Neural progenitor cell (in vitro differentiated cells): ENCODE data around the gene DTNB. TPM values are rescaled to one million over a fixed set of nuclear protein-coding genes. Genes with fewer than 3 reads are reported as not detected.

Experiments used
- DNase-seq: peaks from one replicate; pipeline ENCODE4 v3.0.0-alpha.2; 2016; ENCODE audit warnings: low spot score
- H2AFZ ChIP-seq: fragments of 200-600 bp; sonication (generic); replicated peaks from 2 replicates; pipeline ENCODE4 v1.6.1; 2016; ENCODE audit warnings: antibody characterized with exemption
- H3F3A ChIP-seq: fragments of 200-600 bp; sonication (generic); 2 replicates; pipeline ENCODE4 v1.6.1; 2016; ENCODE audit warnings: antibody characterized with exemption, low read depth
- H3K27ac ChIP-seq: fragments of 200-600 bp; sonication (generic); 2 replicates; pipeline ENCODE4 v1.5.1; 2016; ENCODE audit warnings: mild to moderate bottlenecking
- H3K27me3 ChIP-seq: fragments of 200-600 bp; sonication (generic); 2 replicates; pipeline ENCODE4 v1.6.1; 2016; ENCODE audit warnings: mild to moderate bottlenecking, moderate library complexity
- H3K36me3 ChIP-seq: fragments of 200-600 bp; sonication (generic); 2 replicates; pipeline ENCODE4 v1.5.1; 2016
- H3K4me1 ChIP-seq: fragments of 200-600 bp; sonication (generic); 2 replicates; pipeline ENCODE4 v1.6.1; 2016; ENCODE audit warnings: mixed run types
- H3K4me2 ChIP-seq: fragments of 200-600 bp; sonication (generic); 2 replicates; pipeline ENCODE4 v1.6.1; 2016
- H3K4me3 ChIP-seq: fragments of 200-600 bp; sonication (generic); 2 replicates; pipeline ENCODE4 v1.5.1; 2016
- H3K79me2 ChIP-seq: fragments of 200-600 bp; sonication (generic); 2 replicates; pipeline ENCODE4 v1.6.1; 2016; ENCODE audit warnings: low read depth
- H3K9ac ChIP-seq: fragments of 200-600 bp; sonication (generic); 2 replicates; pipeline ENCODE4 v1.6.1; 2016
- H3K9me3 ChIP-seq: fragments of 200-600 bp; sonication (generic); 2 replicates; pipeline ENCODE4 v1.5.1; 2016; ENCODE audit warnings: low read depth
- H4K20me1 ChIP-seq: fragments of 200-600 bp; sonication (generic); 2 replicates; pipeline ENCODE4 v1.6.1; 2016; ENCODE audit warnings: low read depth
- H3K27ac Mint-ChIP-seq: 3 replicates; pipeline ENCODE4 v1.8.0; 2021; ENCODE audit warnings: mixed read lengths
- H3K27me3 Mint-ChIP-seq: 2 replicates; pipeline ENCODE4 v1.8.0; 2022; ENCODE audit warnings: low read depth, mild to moderate bottlenecking, inconsistent platforms, moderate library complexity, mixed read lengths; ENCODE audit not compliant: insufficient read depth
- H3K36me3 Mint-ChIP-seq: 3 replicates; pipeline ENCODE4 v1.8.0; 2021; ENCODE audit warnings: mixed read lengths
- H3K4me1 Mint-ChIP-seq: 3 replicates; pipeline ENCODE4 v1.8.0; 2021; ENCODE audit warnings: mixed read lengths
- H3K4me3 Mint-ChIP-seq: 3 replicates; pipeline ENCODE4 v1.8.0; 2021; ENCODE audit warnings: mild to moderate bottlenecking, moderate library complexity, mixed read lengths
- H3K9me3 Mint-ChIP-seq: 3 replicates; pipeline ENCODE4 v1.8.0; 2020; ENCODE audit warnings: mixed read lengths
- CTCF ChIP-seq: fragments of 200-600 bp; sonication (generic); IDR thresholded peaks from 2 replicates; pipeline ENCODE4 v1.5.1; 2017; ENCODE audit warnings: antibody characterized with exemption, mild to moderate bottlenecking
- EZH2 ChIP-seq: fragments of 200-600 bp; sonication (generic); IDR thresholded peaks from 2 replicates; pipeline ENCODE4 v1.6.1; 2017; ENCODE audit warnings: antibody characterized with exemption, mild to moderate bottlenecking, moderate library complexity
- EZH2phosphoT487 ChIP-seq: fragments of 200-600 bp; sonication (generic); IDR thresholded peaks from 2 replicates; pipeline ENCODE4 v1.6.1; 2017; ENCODE audit warnings: antibody characterized with exemption
- total RNA-seq: library from RNA; depleted of rRNA; stranded (reverse); fragments of >200 nt; gene quantifications from 2 replicates; pipeline ENCODE4 v1.2.3, GENCODE V29; 2015; ENCODE audit warnings: low replicate concordance

The DTNB gene
- total RNA-seq, 1 donor from 2014 or later, result 27.1 TPM

GRCh38 chr2:25561136-25561850, 112.1 kb downstream of the DTNB start:
- Mint-ChIP-seq H3K36me3 (peaks cover 5% of the 10 kb centered on the region), H3K27ac (no peak overlapping the region), H3K9me3 (no peaks in the 10 kb centered on the region), H3K27me3 (no peaks in the 10 kb centered on the region), H3K4me3 (no peak overlapping the region), H3K4me1 (peaks cover 10% of the 10 kb centered on the region)
- no peak overlapping the region for H2AFZ ChIP-seq
- H4K20me1 ChIP-seq, result no peaks in the 10 kb centered on the region
- H3K4me1 ChIP-seq, result peaks cover 15% of the 10 kb centered on the region
- no peak overlapping the region for H3K9ac ChIP-seq
- no peak for DNase-seq
- no peaks in the 10 kb centered on the region for H3K9me3 ChIP-seq
- no peaks in the 10 kb centered on the region for H3K36me3 ChIP-seq
- no peak overlapping the region for H3K4me2 ChIP-seq
- no peaks in the 10 kb centered on the region for H3K27me3 ChIP-seq
- H3K4me3 ChIP-seq, result no peak overlapping the region
- H3K79me2 ChIP-seq, result no peaks in the 10 kb centered on the region
- H3F3A ChIP-seq, result no peaks in the 10 kb centered on the region
- H3K27ac ChIP-seq, result no peak overlapping the region
- TF ChIP-seq CTCF (no peak), EZH2 (no peak), EZH2phosphoT487 (no peak)

- no peak overlapping the region for H3K4me2 ChIP-seq
- no peak overlapping the region for H3K27ac Mint-ChIP-seq
These were observed 114.2 kb downstream of the DTNB start for GRCh38 chr2:25559148-25559547.

GRCh38 chr2:25558262-25558661, 115.1 kb downstream of the DTNB start:
- H3K27ac ChIP-seq, result no peak overlapping the region
- H3K4me1 Mint-ChIP-seq, result peaks cover 10% of the 10 kb centered on the region

More at GRCh38 chr2:25559148-25559547, 114.2 kb downstream of the DTNB start:
- Histone ChIP-seq H3K27me3 (no peaks in the 10 kb centered on the region), H3K4me3 (no peak overlapping the region), H3K36me3 (no peaks in the 10 kb centered on the region), H3K9ac (no peak overlapping the region), H3K79me2 (no peaks in the 10 kb centered on the region), H3K4me1 (peaks cover 6% of the 10 kb centered on the region), H4K20me1 (no peaks in the 10 kb centered on the region), H3K9me3 (no peaks in the 10 kb centered on the region), H3F3A (no peaks in the 10 kb centered on the region), H2AFZ (no peak overlapping the region), H3K27ac (no peak overlapping the region)
- H3K36me3 Mint-ChIP-seq, result peaks cover 7% of the 10 kb centered on the region
- no peak overlapping the region for H3K4me3 Mint-ChIP-seq
- H3K27me3 Mint-ChIP-seq, result no peaks in the 10 kb centered on the region
- no peaks in the 10 kb centered on the region for H3K9me3 Mint-ChIP-seq
- DNase-seq, result no peak
- H3K4me1 Mint-ChIP-seq, result peaks cover 10% of the 10 kb centered on the region
- TF ChIP-seq CTCF (no peak), EZH2phosphoT487 (no peak), EZH2 (no peak)

More at GRCh38 chr2:25558262-25558661, 115.1 kb downstream of the DTNB start:
- Histone ChIP-seq H3K4me2 (no peak overlapping the region), H4K20me1 (no peaks in the 10 kb centered on the region), H3F3A (no peaks in the 10 kb centered on the region), H2AFZ (no peak overlapping the region), H3K9me3 (no peaks in the 10 kb centered on the region), H3K4me1 (peaks cover 6% of the 10 kb centered on the region), H3K4me3 (no peak overlapping the region), H3K36me3 (no peaks in the 10 kb centered on the region), H3K79me2 (no peaks in the 10 kb centered on the region), H3K9ac (no peak overlapping the region), H3K27me3 (no peaks in the 10 kb centered on the region)
- TF ChIP-seq EZH2 (no peak), EZH2phosphoT487 (no peak), CTCF (no peak)
- Mint-ChIP-seq H3K9me3 (no peaks in the 10 kb centered on the region), H3K4me3 (no peak overlapping the region), H3K36me3 (peaks cover 4% of the 10 kb centered on the region), H3K27me3 (no peaks in the 10 kb centered on the region), H3K27ac (no peak overlapping the region)
- no peak for DNase-seq
